B cell (primary cell): Measurements from ENCODE around the gene EGR2. TPM values are rescaled to one million over a fixed set of nuclear protein-coding genes. Genes with fewer than 3 reads are reported as not detected.

Experiments used
- ATAC-seq: fragments of 200-7000 bp; cut with Tn5 transposase; one replicate; pipeline ENCODE4 v1.10.0; 2021; ENCODE audit warnings: low read depth, mild to moderate bottlenecking, moderate number of reproducible peaks, moderate library complexity
- CTCF ChIA-PET: fragments of 350-600 bp; sonication (Branson Sonifier 250); formaldehyde crosslinking; loops from one replicate; lab custom pipeline; 2021; ENCODE audit warnings: antibody characterized with exemption, inconsistent platforms; lab: Charles Lee
- POLR2A ChIA-PET: fragments of 350-600 bp; sonication (Branson Sonifier 250); formaldehyde crosslinking; loops from one replicate; lab custom pipeline; 2021; ENCODE audit warnings: antibody characterized with exemption; lab: Charles Lee
- DNase-seq: peaks from one replicate; pipeline ENCODE4 v3.0.0; 2013
- H2AFZ ChIP-seq: 2 replicates; pipeline ENCODE4 v1.6.1; 2012; ENCODE audit warnings: mild to moderate bottlenecking, low read depth, low read length; ENCODE audit not compliant: insufficient read depth, poor library complexity, severe bottlenecking
- H3K27ac ChIP-seq, 2 donors: 1 replicate in 1 of 2; 2 replicates in 1 of 2; pipeline ENCODE4 v1.5.1; 2012 to 2013; ENCODE audit warnings: low read length in 2 of 2, mild to moderate bottlenecking in 2 of 2, moderate library complexity in 1 of 2
- H3K27me3 ChIP-seq, 4 experiments: fragments of 200-600 bp in 1 of 4; sonication (generic) in 1 of 4; replicated peaks in 1 of 4; 1 replicate in 2 of 4; 2 replicates in 2 of 4; pipeline versions ENCODE4 v1.6.1 to v1.7.0; 2013 to 2016; ENCODE audit warnings: low read length in 3 of 4, mild to moderate bottlenecking in 2 of 4, mixed read lengths in 1 of 4, moderate library complexity in 1 of 4; ENCODE audit not compliant: insufficient read depth in 4 of 4, control insufficient read depth in 3 of 4; ENCODE audit errors: control extremely low read depth in 1 of 4
- H3K36me3 ChIP-seq, 2 experiments: replicated peaks in 1 of 2; 1 replicate in 1 of 2; 2 replicates in 1 of 2; pipeline versions ENCODE4 v1.6.1 to v1.7.1; 2013; ENCODE audit warnings: low read length in 1 of 2; ENCODE audit not compliant: insufficient read depth in 2 of 2, control insufficient read depth in 1 of 2; ENCODE audit errors: control extremely low read depth in 1 of 2, extremely low read depth in 1 of 2
- H3K4me1 ChIP-seq, 2 donors: fragments of 200-600 bp in 1 of 2; sonication (generic) in 1 of 2; 1 replicate in 1 of 2; 2 replicates in 1 of 2; pipeline versions ENCODE4 v1.5.1 to v1.6.1; 2013 to 2017; ENCODE audit warnings: low read length in 2 of 2; ENCODE audit not compliant: control insufficient read depth in 2 of 2, insufficient read depth in 2 of 2
- H3K4me2 ChIP-seq: replicated peaks from 2 replicates; pipeline ENCODE3; 2012; ENCODE audit warnings: mild to moderate bottlenecking, low read depth, low read length; ENCODE audit not compliant: poor library complexity, severe bottlenecking
- H3K4me3 ChIP-seq, 5 experiments: fragments of 200-600 bp in 1 of 5; sonication (generic) in 1 of 5; 1 replicate in 3 of 5; 2 replicates in 2 of 5; pipeline versions ENCODE4 v1.5.1 to v1.7.0; 2011 to 2016; ENCODE audit warnings: low read length in 4 of 5, mild to moderate bottlenecking in 4 of 5, low read depth in 2 of 5, control low read depth in 1 of 5, moderate library complexity in 1 of 5; ENCODE audit not compliant: insufficient read depth in 1 of 5; ENCODE audit errors: control extremely low read depth in 1 of 5, extremely low read depth in 1 of 5
- H3K79me2 ChIP-seq: fragments of 200-600 bp; sonication (generic); one replicate; pipeline ENCODE4 v1.6.0; 2016; ENCODE audit warnings: low read length; ENCODE audit not compliant: control insufficient read depth, insufficient read depth
- H3K9ac ChIP-seq: fragments of 200-600 bp; sonication (generic); 2 replicates; pipeline ENCODE4 v1.6.1; 2017; ENCODE audit warnings: mild to moderate bottlenecking, low read length, moderate library complexity
- H3K9me3 ChIP-seq, 3 donors: one replicate each; pipeline versions ENCODE4 v1.6.1 to v1.7.1; 2013; ENCODE audit warnings: low read length in 2 of 3; ENCODE audit not compliant: control insufficient read depth in 2 of 3, insufficient read depth in 1 of 3; ENCODE audit errors: control extremely low read depth in 1 of 3
- H4K20me1 ChIP-seq: 2 replicates; pipeline ENCODE4 v1.6.0; 2012; ENCODE audit warnings: mild to moderate bottlenecking, low read length; ENCODE audit not compliant: insufficient read depth, control insufficient read depth, poor library complexity, severe bottlenecking
- H3K27ac Mint-ChIP-seq: one replicate; pipeline ENCODE4 v1.8.0; 2021; ENCODE audit warnings: mixed read lengths
- H3K27me3 Mint-ChIP-seq: one replicate; pipeline ENCODE4 v1.8.0; 2021; ENCODE audit warnings: mixed read lengths
- H3K4me1 Mint-ChIP-seq: one replicate; pipeline ENCODE4 v1.8.0; 2021; ENCODE audit warnings: mixed read lengths
- H3K4me3 Mint-ChIP-seq: one replicate; pipeline ENCODE4 v1.8.0; 2021; ENCODE audit warnings: mixed read lengths
- H3K9me3 Mint-ChIP-seq: one replicate; pipeline ENCODE4 v1.8.0; 2022; ENCODE audit warnings: mixed read lengths; ENCODE audit not compliant: insufficient read depth
- EZH2 ChIP-seq: IDR thresholded peaks from 2 replicates; pipeline ENCODE4 v1.6.1; 2012; ENCODE audit warnings: borderline replicate concordance, low read depth, mild to moderate bottlenecking, moderate library complexity, low read length; ENCODE audit not compliant: insufficient read depth, poor library complexity, severe bottlenecking
- WGBS: methylation state at CpG from one replicate; pipeline ENCODE4 v1.1.5; 2013; ENCODE audit warnings: missing lambda C conversion rate; ENCODE audit not compliant: insufficient coverage; 5-methylcytosine and 5-hydroxymethylcytosine counted together
- intact Hi-C: fragments of 100-400 bp; cut with micrococcal nuclease; formaldehyde crosslinking; loops from one replicate; pipeline ENCODE4 v1.10.0; 2022
- polyA plus RNA-seq: library from polyadenylated mRNA; depleted of rRNA; stranded (reverse); fragments of >200 nt; gene quantifications from 2 replicates; pipeline ENCODE4 v1.2.3, GENCODE V29; 2012
- total RNA-seq, 2 donors: library from RNA; stranded (reverse); fragments of 120-200 nt in 1 of 2; gene quantifications; 1 replicate in 1 of 2; 2 replicates in 1 of 2; pipeline versions ENCODE4 v1.2.3 to v1.2.4, GENCODE V29; 2013 to 2022
- TF ChIP-seq, protein P1 (sequence below): fragments of 200-600 bp; IDR thresholded peaks from one replicate; pipeline ENCODE4 v1.8.0; 2022; ENCODE audit warnings: antibody characterized with exemption, mild to moderate bottlenecking

The EGR2 gene
- total and polyA plus RNA-seq, 2 donors (not counting 1 experiment from before 2014, with no cell fraction given), result 6.3 to 10.9 TPM

DNA sequence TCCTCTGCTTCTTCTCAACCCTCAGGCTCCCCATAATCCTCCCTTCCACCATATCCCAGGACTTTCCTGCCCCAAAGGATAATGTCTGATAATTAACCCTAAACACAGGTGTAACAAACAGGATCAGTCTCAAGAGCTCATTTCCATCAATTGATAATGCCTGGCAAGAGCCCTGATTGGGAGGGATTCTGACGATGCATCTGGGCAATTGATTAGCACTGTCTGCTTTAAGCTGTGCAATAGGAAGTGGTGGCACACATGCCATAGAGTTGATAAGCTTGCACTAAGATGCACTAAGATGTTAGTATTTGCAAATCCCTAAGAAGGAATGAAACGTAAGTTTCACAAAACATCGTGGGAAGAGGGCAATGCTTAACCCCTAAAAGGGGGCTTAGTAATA is 27.4 kb upstream of the EGR2 start:
- CTCF ChIA-PET, result no interaction called here
- Histone ChIP-seq H3K4me2 (no peak overlapping the region), H3K4me3 (no peak overlapping the region), H3K36me3 (no peaks in the 10 kb centered on the region), H3K27me3 (no peaks in the 10 kb centered on the region), H4K20me1 (no peaks in the 10 kb centered on the region), H3K4me1 (no peaks in the 10 kb centered on the region), H3K9ac (no peak overlapping the region), H3K27ac (no peak overlapping the region), H3K79me2 (no peaks in the 10 kb centered on the region), H2AFZ (no peak overlapping the region), H3K9me3 (peaks cover 3 to 17% (median 7%) of the 10 kb centered on the region in 3 donors)
- no peak for DNase-seq
- ATAC-seq, result no peak
- POLR2A ChIA-PET, result no interaction called here
- WGBS, result 60% methylated on average over 1 of the region's 3 CpGs
- Mint-ChIP-seq H3K4me3 (no peak overlapping the region), H3K4me1 (no peaks in the 10 kb centered on the region), H3K27ac (no peak overlapping the region), H3K27me3 (no peaks in the 10 kb centered on the region), H3K9me3 (peaks cover 8% of the 10 kb centered on the region)
- intact Hi-C loops, result no loop called here
- TF ChIP-seq, protein P1, sequence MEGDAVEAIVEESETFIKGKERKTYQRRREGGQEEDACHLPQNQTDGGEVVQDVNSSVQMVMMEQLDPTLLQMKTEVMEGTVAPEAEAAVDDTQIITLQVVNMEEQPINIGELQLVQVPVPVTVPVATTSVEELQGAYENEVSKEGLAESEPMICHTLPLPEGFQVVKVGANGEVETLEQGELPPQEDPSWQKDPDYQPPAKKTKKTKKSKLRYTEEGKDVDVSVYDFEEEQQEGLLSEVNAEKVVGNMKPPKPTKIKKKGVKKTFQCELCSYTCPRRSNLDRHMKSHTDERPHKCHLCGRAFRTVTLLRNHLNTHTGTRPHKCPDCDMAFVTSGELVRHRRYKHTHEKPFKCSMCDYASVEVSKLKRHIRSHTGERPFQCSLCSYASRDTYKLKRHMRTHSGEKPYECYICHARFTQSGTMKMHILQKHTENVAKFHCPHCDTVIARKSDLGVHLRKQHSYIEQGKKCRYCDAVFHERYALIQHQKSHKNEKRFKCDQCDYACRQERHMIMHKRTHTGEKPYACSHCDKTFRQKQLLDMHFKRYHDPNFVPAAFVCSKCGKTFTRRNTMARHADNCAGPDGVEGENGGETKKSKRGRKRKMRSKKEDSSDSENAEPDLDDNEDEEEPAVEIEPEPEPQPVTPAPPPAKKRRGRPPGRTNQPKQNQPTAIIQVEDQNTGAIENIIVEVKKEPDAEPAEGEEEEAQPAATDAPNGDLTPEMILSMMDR, result no peak
- TF ChIP-seq EZH2, result no peak

DNA sequence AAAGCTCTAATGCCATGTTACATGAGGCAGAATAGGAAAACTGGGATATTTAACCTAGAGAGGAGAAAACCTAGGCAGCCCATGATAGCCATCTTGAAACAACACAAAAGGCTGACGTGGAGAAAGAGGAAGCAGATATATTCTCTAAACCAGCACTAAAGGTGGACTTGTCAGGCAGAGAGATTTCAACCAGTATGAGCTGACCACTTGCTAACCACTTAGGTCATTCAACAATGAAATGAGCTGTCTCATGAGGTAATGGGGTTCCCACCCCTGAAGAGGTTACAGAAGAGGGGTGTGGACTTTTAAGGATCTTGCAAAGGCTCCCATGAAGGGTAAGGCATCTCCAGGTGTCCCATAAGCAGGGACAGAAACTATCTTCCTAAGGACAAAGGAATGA is 26.8 kb upstream of the EGR2 start:
- ChIA-PET CTCF (no interaction called here), POLR2A (no interaction called here)
- no peaks in the 10 kb centered on the region for H3K36me3 ChIP-seq
- no peak for TF ChIP-seq EZH2
- TF ChIP-seq, protein P1, result no peak
- no peaks in the 10 kb centered on the region for H3K27me3 ChIP-seq
- DNase-seq, result no peak
- Mint-ChIP-seq H3K9me3 (peaks cover 8% of the 10 kb centered on the region), H3K27ac (no peak overlapping the region), H3K4me3 (no peak overlapping the region), H3K4me1 (no peaks in the 10 kb centered on the region), H3K27me3 (no peaks in the 10 kb centered on the region)
- H3K4me2 ChIP-seq, result no peak overlapping the region
- H3K4me3 ChIP-seq, result no peak overlapping the region
- ATAC-seq, result no peak
- intact Hi-C loops, result no loop called here
- H4K20me1 ChIP-seq, result no peaks in the 10 kb centered on the region
- no peaks in the 10 kb centered on the region for H3K4me1 ChIP-seq
- no peak overlapping the region for H3K27ac ChIP-seq
- WGBS, result no CpG with 5 or more reads among the region's 1 CpG
- H2AFZ ChIP-seq, result no peak overlapping the region
- no peak overlapping the region for H3K9ac ChIP-seq
- H3K79me2 ChIP-seq, result no peaks in the 10 kb centered on the region
- H3K9me3 ChIP-seq, result peaks cover 1 to 11% (median 6%) of the 10 kb centered on the region in 3 donors
